Uterus (tissue), 2 donors: ENCODE results near the gene WDR6.

ENCODE experiments used
- CTCF ChIP-seq, 4 experiments: fragments of 200-600 bp in 2 of 4; fragments of 450-650 bp in 2 of 4; sonication (generic) in 2 of 4; IDR thresholded peaks; one replicate each; pipeline ENCODE4 v1.5.1; 2016 to 2019; ENCODE audit warnings: antibody characterized with exemption in 4 of 4, mild to moderate bottlenecking in 2 of 4, moderate library complexity in 1 of 4
- POLR2A ChIP-seq, 2 donors: fragments of 450-650 bp; IDR thresholded peaks; one replicate each; pipeline ENCODE4 v1.6.1; 2016; ENCODE audit warnings: antibody characterized with exemption in 2 of 2, mild to moderate bottlenecking in 1 of 2, moderate library complexity in 1 of 2

DNA sequence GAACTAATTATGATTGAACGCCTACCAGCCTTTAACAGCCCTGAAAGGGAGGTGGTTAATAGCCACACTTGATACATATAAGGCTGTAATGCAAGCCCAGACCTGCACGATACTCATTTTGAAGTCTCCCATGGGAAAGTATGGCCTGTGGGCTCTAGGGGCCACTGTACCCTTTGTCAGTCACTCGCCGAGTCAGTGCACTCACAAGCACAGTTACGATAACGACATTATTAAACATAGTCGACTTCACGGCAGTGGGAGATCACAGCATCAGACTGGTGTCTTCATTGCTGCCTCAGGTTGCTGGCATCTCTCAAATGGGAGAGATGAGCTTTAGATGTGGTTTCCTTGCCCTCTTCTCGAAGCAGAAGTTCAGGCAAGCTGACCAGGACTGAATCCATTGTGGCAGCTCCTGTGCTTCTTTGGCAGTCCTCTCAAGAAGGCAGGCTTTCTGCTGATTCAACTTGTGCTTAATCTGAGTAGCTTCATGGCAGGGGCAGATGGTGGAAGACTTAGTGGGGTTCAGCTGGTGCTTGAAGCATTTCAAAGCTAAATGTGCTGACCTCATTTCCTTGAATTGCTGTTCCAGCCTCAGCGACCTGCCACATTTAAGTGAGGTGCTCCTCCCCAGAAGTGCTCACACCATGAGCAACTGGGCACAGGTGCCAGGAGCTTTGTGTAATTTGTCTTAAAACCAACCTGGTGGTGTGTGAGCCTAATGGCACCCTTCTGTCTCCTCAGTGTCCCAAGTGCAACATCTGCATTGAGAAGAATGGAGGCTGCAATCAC, 32.9 kb upstream of the WDR6 start:
- no peak for TF ChIP-seq CTCF (IDR thresholded peaks at IDR 0.05)
- TF ChIP-seq POLR2A (IDR thresholded peaks at IDR 0.05): no peak
